GM18508 (cell line): ENCODE data around the gene CTNND2.
"Not testable (repeated sequence)": the region's sequence is repeated elsewhere in the genome, so short reads cannot be mapped to it uniquely, and the experiment has no call there.

Experiments
- ATAC-seq: cut with Tn5 transposase; IDR thresholded peaks from one replicate; pipeline ENCODE4 v1.9.1; 2021; ENCODE audit warnings: moderate number of reproducible peaks; ENCODE audit not compliant: insufficient read depth, unreplicated experiment

CTNND2 gene

DNA sequence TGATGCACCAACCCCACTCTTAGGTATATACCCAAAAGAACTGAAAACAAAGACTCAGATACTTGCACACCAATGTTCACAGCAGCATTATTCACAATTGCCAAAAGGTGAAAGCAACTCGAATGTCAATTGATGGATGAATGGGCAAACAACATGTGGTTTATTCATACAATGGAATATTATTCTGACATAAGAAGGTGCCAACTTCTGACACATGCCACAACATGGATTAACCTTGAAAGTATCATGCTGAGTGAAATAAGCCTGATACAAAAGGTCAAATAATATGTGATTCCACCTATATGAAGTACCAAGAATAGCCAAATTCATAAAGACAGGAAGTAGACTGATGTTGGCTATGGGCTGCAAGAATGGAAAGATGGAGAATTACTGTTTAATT lies 35.0 kb downstream of the CTNND2 start:
- no peak for ATAC-seq

DNA sequence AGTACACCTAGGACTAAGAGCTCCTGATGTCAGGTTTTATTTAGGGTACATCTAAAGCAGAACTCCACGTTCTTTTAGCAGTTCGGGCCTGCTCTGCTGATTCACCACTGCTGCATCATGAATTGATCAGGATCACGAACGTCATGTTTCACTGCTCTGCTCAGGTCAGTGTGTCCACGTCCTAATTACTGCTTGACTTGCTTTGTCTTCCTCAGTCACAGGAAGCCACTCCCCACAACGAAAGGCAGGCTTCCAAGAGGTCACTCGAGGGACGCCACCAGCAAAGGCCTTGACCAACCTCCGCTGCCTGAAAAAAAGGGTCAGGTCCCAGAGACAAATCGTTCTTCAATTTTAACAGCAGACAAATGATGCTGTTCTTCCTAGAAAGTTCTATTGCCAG lies 40.3 kb downstream of the CTNND2 start:
- ATAC-seq = no peak

DNA sequence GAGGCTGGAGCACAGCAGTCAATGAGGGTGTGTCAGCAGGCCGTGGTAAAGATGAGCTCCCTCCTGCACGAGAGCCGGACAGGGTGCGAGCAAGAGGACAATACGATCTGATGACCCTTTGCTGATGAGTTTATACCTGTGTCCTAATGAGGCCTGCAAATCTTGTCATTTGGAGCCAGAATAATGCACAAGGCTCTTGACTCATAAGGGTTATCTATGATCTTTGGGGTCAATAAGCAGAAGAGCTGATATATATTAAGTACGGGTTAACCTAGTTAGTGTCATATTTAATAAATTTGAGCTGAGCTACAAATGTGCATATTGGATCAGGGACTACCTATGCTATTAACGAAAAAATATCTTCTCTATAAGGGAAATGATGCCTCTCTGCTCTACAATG lies 46.9 kb downstream of the CTNND2 start:
- no peak for ATAC-seq

DNA sequence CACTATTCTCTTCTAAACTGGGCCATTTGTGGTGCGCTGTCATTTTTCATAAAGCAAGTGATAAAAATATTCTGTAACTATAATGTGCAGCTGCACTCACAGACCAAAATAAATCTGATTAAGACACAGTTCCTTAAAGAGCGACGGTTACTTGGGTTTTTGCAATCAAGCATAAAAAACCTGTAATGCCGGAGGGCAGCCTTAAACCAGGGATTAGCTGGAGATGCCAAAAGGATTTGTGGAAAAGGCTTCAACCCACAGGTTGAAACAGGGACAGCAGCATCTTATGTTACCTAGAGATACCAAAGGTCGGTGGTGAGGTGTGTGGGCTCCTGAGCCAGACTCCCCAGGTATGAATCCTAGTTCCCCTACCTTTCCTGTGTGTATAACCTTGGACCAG lies 49.3 kb downstream of the CTNND2 start:
- no peak for ATAC-seq

DNA sequence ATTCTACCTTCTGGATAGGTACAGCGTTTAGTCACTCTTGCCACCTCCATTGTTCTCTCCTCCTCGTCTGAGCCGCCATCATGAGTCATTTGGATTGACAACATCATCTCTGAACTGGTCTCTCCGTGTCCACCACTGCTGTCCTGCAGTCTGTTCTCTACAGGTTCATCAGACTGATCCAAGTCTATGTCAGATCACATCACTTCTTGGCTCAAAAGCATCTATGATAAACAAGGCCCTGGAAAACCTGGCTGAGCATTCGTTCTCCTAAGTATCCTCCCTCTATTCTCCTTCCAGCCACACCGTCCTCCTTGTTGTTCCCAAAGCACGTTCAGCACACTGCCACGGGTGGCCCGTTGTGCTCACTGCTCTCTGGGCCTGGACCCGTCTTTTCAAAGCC lies 50.5 kb downstream of the CTNND2 start:
- no peak for ATAC-seq

DNA sequence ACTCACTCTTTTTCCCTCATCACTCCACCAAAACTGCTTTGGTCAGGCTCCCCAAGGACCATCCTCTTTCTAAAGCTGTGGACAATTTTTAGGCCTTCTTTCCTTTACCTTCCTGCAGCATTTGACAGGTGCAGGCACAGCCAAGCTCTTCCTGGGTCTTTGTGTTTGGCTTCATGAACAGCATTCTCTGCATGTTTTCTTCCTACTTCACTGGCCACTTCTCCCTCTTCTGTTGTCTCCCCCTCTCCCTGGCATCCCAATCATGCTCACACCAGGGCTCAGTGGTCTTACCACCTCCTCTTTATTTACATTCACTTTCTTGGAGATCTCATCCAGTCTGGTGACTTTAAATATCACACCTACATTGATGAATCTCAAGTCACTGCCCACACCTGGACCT lies 51.1 kb downstream of the CTNND2 start:
- no peak for ATAC-seq

DNA sequence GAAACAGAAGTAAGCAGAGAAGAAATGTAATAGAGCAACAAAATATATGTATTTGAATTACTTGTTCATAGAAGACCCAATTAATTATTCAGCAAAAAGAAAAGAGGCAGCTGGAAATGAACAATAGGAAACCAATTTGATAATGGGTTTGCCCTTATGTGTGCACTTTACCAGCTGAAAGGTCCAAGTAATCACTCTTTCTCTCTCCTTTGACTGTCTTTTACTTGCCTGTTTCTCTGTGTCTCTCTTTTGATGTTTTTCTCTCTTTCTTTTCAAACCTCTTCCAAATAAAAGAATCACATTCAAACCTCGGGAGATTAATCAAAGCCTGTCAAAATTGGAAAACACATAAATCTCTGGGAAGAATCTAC lies 51.5 kb downstream of the CTNND2 start:
- no peak for ATAC-seq

DNA sequence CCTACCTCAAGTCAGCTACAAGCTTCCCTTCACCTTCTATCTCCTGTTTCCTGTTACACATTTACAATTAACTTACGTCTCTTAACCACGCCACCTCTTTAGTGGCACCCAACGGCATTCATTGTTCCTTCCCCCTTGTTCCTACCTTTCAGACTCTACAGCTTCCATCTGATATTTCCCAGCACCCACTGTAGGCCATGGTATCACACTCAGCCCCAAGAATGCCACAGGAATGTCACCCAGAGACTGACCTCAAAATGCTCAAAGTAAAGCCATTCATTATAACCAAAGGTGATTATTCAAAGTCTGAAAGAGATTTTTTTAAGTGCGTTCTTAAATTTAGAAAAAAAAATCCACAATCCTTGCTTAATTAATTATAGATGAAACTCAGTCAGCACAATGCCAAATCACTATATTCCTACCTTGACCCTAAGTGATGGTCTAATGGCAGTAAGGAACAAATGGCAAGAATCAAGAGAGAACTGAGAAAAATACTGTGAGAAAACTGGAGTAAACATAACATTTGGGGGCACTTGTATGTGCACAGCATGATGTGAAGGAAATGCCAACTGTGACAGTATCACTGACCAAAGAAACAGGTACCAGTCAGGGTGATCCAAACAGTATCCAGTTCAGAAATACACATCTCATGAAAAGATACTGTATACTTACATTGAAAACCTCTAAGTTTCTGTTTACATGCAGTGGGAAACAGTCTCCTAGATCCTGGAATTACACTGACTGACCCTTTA lies 52.1 kb downstream of the CTNND2 start:
- ATAC-seq = no peak

GRCh38 chr5:11851416-11851815 lies 52.8 kb downstream of the CTNND2 start:
- ATAC-seq = no peak

DNA sequence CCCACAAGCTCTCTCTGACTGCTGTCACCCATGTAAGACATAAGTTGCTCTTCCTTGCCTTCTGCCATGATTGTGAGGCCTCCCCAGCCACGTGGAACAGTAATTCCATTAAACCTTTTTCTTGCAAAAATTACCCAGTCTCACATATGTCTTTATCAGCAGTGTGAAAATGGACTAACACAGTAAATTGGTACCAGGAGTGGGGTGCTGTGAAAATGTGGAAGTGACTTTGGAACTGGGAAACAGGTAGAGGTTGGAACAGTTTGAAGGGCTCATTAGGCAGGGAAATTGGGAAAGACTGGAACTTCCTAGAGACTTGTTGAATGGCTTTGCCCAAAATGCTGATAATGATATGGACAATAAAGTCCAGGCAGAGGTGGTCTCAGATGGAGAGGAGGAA lies 75.7 kb downstream of the CTNND2 start:
- ATAC-seq = not testable (repeated sequence)

DNA sequence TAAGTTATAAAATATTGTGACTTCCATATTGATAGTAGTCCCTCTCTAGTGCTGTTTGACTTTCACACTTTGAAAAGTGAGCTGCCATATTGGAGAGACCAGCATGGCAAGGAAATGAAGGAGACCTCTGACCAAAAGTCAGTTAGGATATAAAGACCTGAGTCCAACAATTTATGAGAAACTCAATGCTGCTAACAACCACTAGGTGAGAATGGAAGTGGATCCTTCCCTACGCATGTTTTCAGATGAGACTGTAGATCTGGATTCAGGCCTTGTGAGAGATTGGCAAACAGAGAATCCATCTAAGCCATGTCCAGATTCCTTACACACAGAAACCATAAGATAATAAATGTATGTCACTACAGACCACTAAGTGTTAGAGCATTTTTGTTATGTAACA lies 81.6 kb downstream of the CTNND2 start:
- ATAC-seq = no peak

- ATAC-seq = no peak
These were observed 88.3 kb downstream of the CTNND2 start for GRCh38 chr5:11815916-11816315.

DNA sequence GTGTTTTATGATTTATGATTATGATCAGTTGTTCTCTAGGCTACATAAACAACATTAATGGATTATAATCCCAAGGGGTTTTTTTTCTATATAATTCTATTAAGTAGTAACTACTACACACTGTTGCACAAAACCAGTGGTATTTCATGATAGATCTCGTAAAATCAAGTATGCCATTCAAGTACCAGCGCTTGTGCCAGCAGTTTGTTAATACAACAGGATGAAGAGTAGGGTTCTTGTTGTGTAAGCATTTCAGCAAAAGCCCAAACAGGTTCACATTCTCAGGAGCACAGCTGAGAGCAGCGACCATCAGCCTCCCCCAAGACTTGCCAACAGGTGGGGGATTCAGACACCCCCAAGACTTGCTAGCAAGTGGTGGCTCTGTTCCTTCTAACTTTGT lies 88.8 kb downstream of the CTNND2 start:
- ATAC-seq = no peak

DNA sequence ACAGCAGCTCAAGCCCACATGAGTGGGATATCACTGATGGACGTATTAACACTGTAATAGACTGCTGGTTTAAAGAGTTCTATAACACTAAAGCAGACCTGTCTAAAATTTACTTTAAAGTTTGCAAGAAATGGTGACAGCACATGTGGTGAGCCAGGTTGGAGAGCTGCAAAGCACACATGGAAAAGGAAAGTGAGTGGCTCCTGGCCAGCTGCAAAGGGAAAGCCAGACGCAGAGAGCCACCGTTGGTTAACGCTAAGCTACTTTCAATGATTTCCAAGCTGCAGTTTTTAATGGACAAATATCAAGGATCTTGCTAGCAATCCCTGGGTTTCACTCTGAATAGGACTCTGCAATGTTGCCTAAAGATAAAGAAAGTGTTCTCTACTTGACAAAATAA lies 89.9 kb downstream of the CTNND2 start:
- no peak for ATAC-seq

- ATAC-seq = no peak
These were observed 94.8 kb downstream of the CTNND2 start for GRCh38 chr5:11809407-11809806.

DNA sequence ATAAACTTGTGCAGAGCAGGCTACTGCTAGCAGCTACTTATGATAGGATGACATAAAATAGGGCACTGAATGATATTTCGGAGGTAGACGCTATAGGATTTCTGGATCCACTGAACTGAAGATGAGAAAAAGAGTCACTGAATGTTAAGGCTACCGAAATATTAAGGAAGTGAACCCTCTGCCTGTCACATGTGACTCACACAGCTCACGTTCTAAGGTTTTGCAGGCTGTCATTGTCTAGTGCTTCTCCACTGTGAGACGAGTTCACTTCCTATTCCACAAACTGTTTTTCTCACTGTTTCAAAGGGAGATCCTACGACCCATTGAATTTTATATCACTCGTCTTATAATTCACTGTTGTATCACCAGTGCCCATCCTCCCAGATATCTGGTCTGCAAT lies 100.8 kb downstream of the CTNND2 start:
- no peak for ATAC-seq

- ATAC-seq = no peak
These were observed 103.2 kb downstream of the CTNND2 start for GRCh38 chr5:11801061-11801460.

- no peak for ATAC-seq
These were observed 107.1 kb downstream of the CTNND2 start for GRCh38 chr5:11797132-11797531.

- ATAC-seq = no peak
These were observed 110.8 kb downstream of the CTNND2 start for GRCh38 chr5:11793396-11793795.

DNA sequence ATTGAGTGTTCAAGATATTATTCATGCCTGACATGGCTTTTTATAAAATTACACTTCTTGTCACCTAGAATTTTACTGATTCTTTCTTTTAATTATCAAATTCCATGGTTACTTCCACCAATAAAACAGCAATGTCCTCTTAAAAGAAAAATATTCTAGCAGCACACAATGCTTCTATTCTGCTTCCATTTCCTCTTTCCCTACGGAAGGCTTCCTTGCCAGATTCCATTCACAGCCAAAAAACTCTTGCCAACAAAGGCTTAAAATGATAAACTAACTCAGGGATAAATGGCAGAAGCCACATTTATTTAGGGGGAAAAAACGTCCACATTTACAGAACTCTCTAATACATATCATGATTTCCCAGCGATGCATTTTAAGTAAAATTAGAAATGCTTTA lies 111.6 kb downstream of the CTNND2 start:
- ATAC-seq = no peak

- no peak for ATAC-seq
These were observed 112.5 kb downstream of the CTNND2 start for GRCh38 chr5:11791792-11792191.

DNA sequence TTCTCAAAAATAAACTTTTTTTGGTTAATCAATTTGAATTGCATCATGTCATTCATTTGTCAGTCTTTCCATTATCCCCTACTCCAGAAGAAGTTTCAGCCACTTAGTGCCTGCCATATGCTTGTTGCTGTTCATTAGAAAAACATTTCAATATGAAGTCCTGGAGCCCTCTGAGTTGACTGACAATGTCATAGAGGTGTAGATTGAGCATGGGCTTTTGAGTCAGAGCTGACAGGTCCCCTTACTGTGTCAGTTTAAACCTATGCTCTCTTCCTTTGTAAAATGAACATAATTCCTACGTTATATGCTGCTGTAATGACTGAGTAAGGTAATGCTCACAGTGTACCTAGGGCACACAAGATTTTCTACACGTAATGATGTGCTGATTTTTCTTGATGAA lies 114.0 kb downstream of the CTNND2 start:
- no peak for ATAC-seq
